Osteoblast (primary cell): Measurements from ENCODE around the gene LURAP1L. TPM values are rescaled to one million over a fixed set of nuclear protein-coding genes. Genes with fewer than 3 reads are reported as not detected.

Experiments
- DNase-seq: peaks from one replicate; pipeline ENCODE4 v3.0.0; 2011; ENCODE audit warnings: low spot score, mixed read lengths; ENCODE audit not compliant: insufficient read length; ENCODE audit errors: missing footprints
- H2AFZ ChIP-seq: 2 replicates; pipeline ENCODE4 v1.6.0; 2011; ENCODE audit warnings: mild to moderate bottlenecking, low read length
- H3K27ac ChIP-seq: 2 replicates; pipeline ENCODE4 v1.5.1; 2011; ENCODE audit warnings: mild to moderate bottlenecking, low read depth, low read length, moderate library complexity
- H3K27me3 ChIP-seq: 2 replicates; pipeline ENCODE4 v1.6.0; 2012; ENCODE audit warnings: mild to moderate bottlenecking, control low read depth, inconsistent platforms, low read length, moderate library complexity; ENCODE audit not compliant: insufficient read depth
- H3K36me3 ChIP-seq: 2 replicates; pipeline ENCODE4 v1.5.1; 2011; ENCODE audit warnings: mild to moderate bottlenecking, low read length, control low read depth, moderate library complexity; ENCODE audit not compliant: insufficient read depth
- H3K4me1 ChIP-seq: 2 replicates; pipeline ENCODE4 v1.5.1; 2011; ENCODE audit warnings: mild to moderate bottlenecking, low read length, control low read depth, moderate library complexity; ENCODE audit not compliant: insufficient read depth
- H3K4me2 ChIP-seq: 2 replicates; pipeline ENCODE4 v1.6.0; 2011; ENCODE audit warnings: mild to moderate bottlenecking, low read length; ENCODE audit not compliant: insufficient read depth
- H3K4me3 ChIP-seq: fragments of 200-600 bp; sonication (generic); 3 replicates; pipeline ENCODE4 v1.5.1; 2012; ENCODE audit warnings: mild to moderate bottlenecking, low read length, inconsistent platforms; ENCODE audit not compliant: insufficient read depth
- H3K79me2 ChIP-seq: 2 replicates; pipeline ENCODE4 v1.6.0; 2012; ENCODE audit warnings: mild to moderate bottlenecking, low read length, control low read depth, inconsistent platforms; ENCODE audit not compliant: insufficient read depth
- H3K9me3 ChIP-seq: 2 replicates; pipeline ENCODE4 v1.5.1; 2011; ENCODE audit warnings: low read depth, low read length, control low read depth
- H4K20me1 ChIP-seq: 2 replicates; pipeline ENCODE4 v1.6.0; 2012; ENCODE audit warnings: mild to moderate bottlenecking, low read length, control low read depth; ENCODE audit not compliant: insufficient read depth
- total RNA-seq: library from RNA; depleted of rRNA; stranded (reverse); fragments of >200 nt; gene quantifications from 2 replicates; pipeline ENCODE4 v1.2.3, GENCODE V29; 2012
- TF ChIP-seq, protein P1 (sequence below): IDR thresholded peaks from 2 replicates; pipeline ENCODE4 v1.5.1; 2011; ENCODE audit warnings: mild to moderate bottlenecking, low read depth, low read length, moderate library complexity; ENCODE audit errors: extremely low read depth

Gene LURAP1L
- total RNA-seq, 1 donor = 88.3 TPM

DNA sequence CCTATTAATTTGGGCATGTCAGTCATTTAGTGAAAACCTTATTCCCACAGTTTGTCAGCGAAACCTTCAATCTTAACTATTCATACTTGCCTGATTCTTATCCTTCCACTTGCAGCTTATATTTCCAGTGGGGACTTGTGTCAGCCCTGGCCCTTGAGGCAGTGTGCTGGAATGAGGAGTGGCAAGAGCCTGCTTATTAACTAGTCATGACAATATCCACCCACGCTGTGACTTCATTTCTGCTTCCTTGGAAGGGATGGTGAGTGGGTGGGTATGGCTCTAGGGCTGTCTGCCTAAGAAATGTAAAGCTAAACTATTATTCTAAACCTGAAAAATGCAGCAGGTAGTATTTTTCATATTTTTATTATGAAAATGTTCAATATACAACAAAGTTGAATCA is 34.0 kb upstream of the LURAP1L start:
- no peak for DNase-seq
- no peaks in the 10 kb centered on the region for H3K79me2 ChIP-seq
- no peak overlapping the region for H3K4me3 ChIP-seq
- H2AFZ ChIP-seq = no peak overlapping the region
- TF ChIP-seq, protein P1, sequence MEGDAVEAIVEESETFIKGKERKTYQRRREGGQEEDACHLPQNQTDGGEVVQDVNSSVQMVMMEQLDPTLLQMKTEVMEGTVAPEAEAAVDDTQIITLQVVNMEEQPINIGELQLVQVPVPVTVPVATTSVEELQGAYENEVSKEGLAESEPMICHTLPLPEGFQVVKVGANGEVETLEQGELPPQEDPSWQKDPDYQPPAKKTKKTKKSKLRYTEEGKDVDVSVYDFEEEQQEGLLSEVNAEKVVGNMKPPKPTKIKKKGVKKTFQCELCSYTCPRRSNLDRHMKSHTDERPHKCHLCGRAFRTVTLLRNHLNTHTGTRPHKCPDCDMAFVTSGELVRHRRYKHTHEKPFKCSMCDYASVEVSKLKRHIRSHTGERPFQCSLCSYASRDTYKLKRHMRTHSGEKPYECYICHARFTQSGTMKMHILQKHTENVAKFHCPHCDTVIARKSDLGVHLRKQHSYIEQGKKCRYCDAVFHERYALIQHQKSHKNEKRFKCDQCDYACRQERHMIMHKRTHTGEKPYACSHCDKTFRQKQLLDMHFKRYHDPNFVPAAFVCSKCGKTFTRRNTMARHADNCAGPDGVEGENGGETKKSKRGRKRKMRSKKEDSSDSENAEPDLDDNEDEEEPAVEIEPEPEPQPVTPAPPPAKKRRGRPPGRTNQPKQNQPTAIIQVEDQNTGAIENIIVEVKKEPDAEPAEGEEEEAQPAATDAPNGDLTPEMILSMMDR = no peak
- no peaks in the 10 kb centered on the region for H3K36me3 ChIP-seq
- H3K9me3 ChIP-seq = no peaks in the 10 kb centered on the region
- no peak overlapping the region for H3K27ac ChIP-seq
- no peak overlapping the region for H3K4me2 ChIP-seq
- H4K20me1 ChIP-seq = no peaks in the 10 kb centered on the region
- no peaks in the 10 kb centered on the region for H3K27me3 ChIP-seq
- peaks cover 3% of the 10 kb centered on the region for H3K4me1 ChIP-seq

DNA sequence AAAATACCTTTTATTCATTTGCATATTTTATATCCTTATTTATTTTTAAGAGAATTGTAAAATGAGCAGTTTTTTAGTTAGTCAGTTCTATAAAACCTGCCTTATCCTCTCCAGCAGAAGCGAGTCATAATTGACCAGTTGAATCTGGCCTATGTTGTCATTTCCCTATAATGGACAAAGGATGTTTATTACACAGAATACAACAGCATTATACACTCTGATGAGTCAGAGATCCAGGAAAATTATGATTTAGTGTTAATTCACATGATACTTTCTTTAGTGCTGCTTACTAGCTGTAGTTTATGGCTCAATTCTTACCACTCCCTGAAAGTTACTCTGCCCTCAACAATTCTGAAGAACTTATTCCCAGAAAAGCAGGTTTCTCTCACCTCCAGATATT is 26.8 kb upstream of the LURAP1L start:
- no peak for DNase-seq
- Histone ChIP-seq H3K4me3 (no peak overlapping the region), H3K4me1 (no peaks in the 10 kb centered on the region), H4K20me1 (no peaks in the 10 kb centered on the region), H3K9me3 (no peaks in the 10 kb centered on the region), H3K79me2 (no peaks in the 10 kb centered on the region), H3K27ac (peak overlapping the region; percentile 28), H3K27me3 (no peaks in the 10 kb centered on the region), H3K36me3 (no peaks in the 10 kb centered on the region), H2AFZ (peak overlapping the region; percentile 23), H3K4me2 (no peak overlapping the region)
- TF ChIP-seq, protein P1 = no peak

GRCh38 chr9:12748954-12749353 is 25.9 kb upstream of the LURAP1L start:
- H2AFZ ChIP-seq = no peak overlapping the region
- H3K4me3 ChIP-seq = no peak overlapping the region
- H3K4me1 ChIP-seq = no peaks in the 10 kb centered on the region
- H3K79me2 ChIP-seq = no peaks in the 10 kb centered on the region
- DNase-seq = no peak
- no peaks in the 10 kb centered on the region for H4K20me1 ChIP-seq
- H3K9me3 ChIP-seq = no peaks in the 10 kb centered on the region
- TF ChIP-seq, protein P1 = no peak
- no peak overlapping the region for H3K4me2 ChIP-seq
- no peaks in the 10 kb centered on the region for H3K27me3 ChIP-seq
- no peaks in the 10 kb centered on the region for H3K36me3 ChIP-seq
- H3K27ac ChIP-seq = no peak overlapping the region

DNA sequence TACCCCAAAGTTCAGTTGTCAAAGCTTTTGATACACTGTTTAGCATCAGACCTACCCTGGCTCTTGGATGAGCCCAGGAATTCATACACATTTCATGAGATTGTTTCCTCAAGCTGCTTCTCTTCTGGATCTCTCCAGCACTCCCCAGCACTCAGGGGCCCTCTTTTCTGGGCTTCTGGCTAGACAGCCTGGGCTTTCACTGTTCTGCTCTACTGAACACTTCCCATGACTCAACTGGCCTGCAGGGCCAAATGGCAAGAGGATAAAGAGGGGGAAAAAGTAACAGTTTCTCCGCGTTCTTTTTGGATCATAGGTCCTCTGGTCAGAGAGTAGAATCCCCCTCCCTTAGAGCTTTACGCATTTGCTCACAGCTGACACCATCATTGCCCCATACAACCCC is 20.9 kb upstream of the LURAP1L start:
- Histone ChIP-seq H2AFZ (no peak overlapping the region), H3K36me3 (no peaks in the 10 kb centered on the region), H3K4me2 (no peak overlapping the region), H3K79me2 (no peaks in the 10 kb centered on the region), H3K27me3 (no peaks in the 10 kb centered on the region), H3K4me3 (no peak overlapping the region), H3K9me3 (no peaks in the 10 kb centered on the region), H3K27ac (no peak overlapping the region), H4K20me1 (no peaks in the 10 kb centered on the region), H3K4me1 (no peaks in the 10 kb centered on the region)
- TF ChIP-seq, protein P1 = no peak
- no peak for DNase-seq
